Effector memory CD4-positive, alpha-beta T cell (primary cell): ENCODE results near the gene SMIM22.

Experiments
- DNase-seq, 3 donors: peaks; one replicate each; pipeline ENCODE4 v3.0.0-alpha.2; 2020
- H3K27ac ChIP-seq: 2 replicates; pipeline ENCODE4 v1.7.0; 2013; ENCODE audit warnings: mild to moderate bottlenecking, low read length, moderate library complexity; ENCODE audit not compliant: insufficient read depth, poor library complexity, severe bottlenecking
- H3K27me3 ChIP-seq: replicated peaks from 2 replicates; pipeline ENCODE4 v1.7.0; 2013; ENCODE audit warnings: mild to moderate bottlenecking, low read length; ENCODE audit not compliant: insufficient read depth, control insufficient read depth, poor library complexity, severe bottlenecking
- H3K36me3 ChIP-seq: 2 replicates; pipeline ENCODE4 v1.7.0; 2013; ENCODE audit warnings: mild to moderate bottlenecking, low read length, moderate library complexity; ENCODE audit not compliant: control insufficient read depth, insufficient read depth
- H3K4me1 ChIP-seq: 2 replicates; pipeline ENCODE4 v1.7.0; 2013; ENCODE audit warnings: low read length, mild to moderate bottlenecking; ENCODE audit not compliant: control insufficient read depth, insufficient read depth, poor library complexity, severe bottlenecking
- H3K4me3 ChIP-seq: 2 replicates; pipeline ENCODE4 v1.7.0; 2013; ENCODE audit warnings: low read length, low read depth, mild to moderate bottlenecking; ENCODE audit not compliant: insufficient read depth, poor library complexity, severe bottlenecking
- H3K9me3 ChIP-seq: 2 replicates; pipeline ENCODE4 v1.7.0; 2013; ENCODE audit warnings: mild to moderate bottlenecking, low read length, moderate library complexity; ENCODE audit not compliant: control insufficient read depth

SMIM22 gene

GRCh38 chr16:4769306-4769638 is 25.9 kb upstream of the SMIM22 start:
- Histone ChIP-seq H3K36me3 (no peaks in the 10 kb centered on the region), H3K9me3 (no peaks in the 10 kb centered on the region), H3K4me1 (peaks cover 11% of the 10 kb centered on the region), H3K4me3 (no peak overlapping the region), H3K27ac (peak overlapping the region; percentile 56), H3K27me3 (no peaks in the 10 kb centered on the region)
- DNase-seq, result no peak

GRCh38 chr16:4771646-4772045 is 23.5 kb upstream of the SMIM22 start:
- Histone ChIP-seq H3K9me3 (no peaks in the 10 kb centered on the region), H3K27ac (no peak overlapping the region), H3K36me3 (no peaks in the 10 kb centered on the region), H3K27me3 (no peaks in the 10 kb centered on the region), H3K4me1 (peaks cover 11% of the 10 kb centered on the region), H3K4me3 (no peak overlapping the region)
- no peak for DNase-seq

- no peak for DNase-seq
- Histone ChIP-seq H3K36me3 (no peaks in the 10 kb centered on the region), H3K4me1 (peaks cover 9% of the 10 kb centered on the region), H3K4me3 (no peak overlapping the region), H3K27me3 (no peaks in the 10 kb centered on the region), H3K27ac (no peak overlapping the region), H3K9me3 (no peaks in the 10 kb centered on the region)
Measured at GRCh38 chr16:4772351-4772750, 22.8 kb upstream of the SMIM22 start.

GRCh38 chr16:4775005-4775404 is 20.2 kb upstream of the SMIM22 start:
- H3K27me3 ChIP-seq, result no peaks in the 10 kb centered on the region
- DNase-seq, result no peak
- H3K9me3 ChIP-seq, result no peaks in the 10 kb centered on the region
- no peak overlapping the region for H3K4me3 ChIP-seq
- H3K4me1 ChIP-seq, result no peaks in the 10 kb centered on the region
- H3K36me3 ChIP-seq, result no peaks in the 10 kb centered on the region
- H3K27ac ChIP-seq, result no peak overlapping the region

GRCh38 chr16:4776141-4776705 is 18.9 kb upstream of the SMIM22 start:
- Histone ChIP-seq H3K9me3 (no peaks in the 10 kb centered on the region), H3K36me3 (no peaks in the 10 kb centered on the region), H3K27ac (no peak overlapping the region), H3K4me1 (no peaks in the 10 kb centered on the region), H3K27me3 (no peaks in the 10 kb centered on the region), H3K4me3 (no peak overlapping the region)
- DNase-seq, result no peak

GRCh38 chr16:4777339-4778049 is 17.7 kb upstream of the SMIM22 start:
- Histone ChIP-seq H3K9me3 (no peaks in the 10 kb centered on the region), H3K4me1 (no peaks in the 10 kb centered on the region), H3K27me3 (no peaks in the 10 kb centered on the region), H3K27ac (no peak overlapping the region), H3K4me3 (no peak overlapping the region), H3K36me3 (no peaks in the 10 kb centered on the region)
- no peak for DNase-seq

- no peak for DNase-seq
- H3K27ac ChIP-seq, result no peak overlapping the region
- H3K27me3 ChIP-seq, result no peaks in the 10 kb centered on the region
- H3K36me3 ChIP-seq, result no peaks in the 10 kb centered on the region
- H3K4me3 ChIP-seq, result no peak overlapping the region
- H3K9me3 ChIP-seq, result no peaks in the 10 kb centered on the region
- no peaks in the 10 kb centered on the region for H3K4me1 ChIP-seq
Measured at GRCh38 chr16:4778050-4778392, 17.1 kb upstream of the SMIM22 start.

GRCh38 chr16:4780235-4780634 is 14.9 kb upstream of the SMIM22 start:
- no peak overlapping the region for H3K4me3 ChIP-seq
- no peak for DNase-seq

GRCh38 chr16:4783251-4783950 is 11.8 kb upstream of the SMIM22 start:
- H3K36me3 ChIP-seq, result no peaks in the 10 kb centered on the region
- no peak for DNase-seq
- no peak overlapping the region for H3K4me3 ChIP-seq
- no peak overlapping the region for H3K27ac ChIP-seq
- no peaks in the 10 kb centered on the region for H3K9me3 ChIP-seq
- H3K4me1 ChIP-seq, result no peaks in the 10 kb centered on the region
- H3K27me3 ChIP-seq, result no peaks in the 10 kb centered on the region

More at GRCh38 chr16:4780235-4780634, 14.9 kb upstream of the SMIM22 start:
- Histone ChIP-seq H3K9me3 (no peaks in the 10 kb centered on the region), H3K4me1 (no peaks in the 10 kb centered on the region), H3K27ac (no peak overlapping the region), H3K27me3 (no peaks in the 10 kb centered on the region), H3K36me3 (no peaks in the 10 kb centered on the region)

GRCh38 chr16:4783951-4784336 is 11.2 kb upstream of the SMIM22 start:
- no peaks in the 10 kb centered on the region for H3K36me3 ChIP-seq
- no peaks in the 10 kb centered on the region for H3K9me3 ChIP-seq
- no peak overlapping the region for H3K4me3 ChIP-seq
- H3K4me1 ChIP-seq, result no peaks in the 10 kb centered on the region
- no peak overlapping the region for H3K27ac ChIP-seq
- no peak for DNase-seq
- H3K27me3 ChIP-seq, result no peaks in the 10 kb centered on the region
